Kidney (tissue), 22 donors: ENCODE data around the gene CCNT2. TPM values are rescaled to one million over a fixed set of nuclear protein-coding genes. Genes with fewer than 3 reads are reported as not detected.

Experiments
- DNase-seq, 5 donors: peaks; one replicate each; pipeline ENCODE4 v3.0.0-alpha.2; 2013 to 2020
- FAIRE-seq: peaks from 2 replicates; lab custom pipeline; 2012; peaks lifted over from hg19 to GRCh38; lab: Jason Lieb, UNC
- H3K27ac ChIP-seq, 2 donors: one replicate each; pipeline ENCODE4 v1.7.0; 2013; ENCODE audit warnings: low read depth in 2 of 2, low read length in 2 of 2, inconsistent platforms in 1 of 2
- H3K27me3 ChIP-seq: one replicate; pipeline ENCODE4 v1.7.1; 2013; ENCODE audit warnings: low read length, inconsistent platforms; ENCODE audit not compliant: control insufficient read depth, insufficient read depth
- H3K36me3 ChIP-seq, 3 donors: one replicate each; pipeline versions ENCODE4 v1.7.0 to v1.7.1; 2013; ENCODE audit warnings: low read length in 3 of 3, control low read depth in 1 of 3, inconsistent platforms in 1 of 3; ENCODE audit not compliant: insufficient read depth in 3 of 3, control insufficient read depth in 2 of 3
- H3K4me1 ChIP-seq, 3 donors: one replicate each; pipeline versions ENCODE4 v1.7.0 to v1.7.1; 2013; ENCODE audit warnings: low read length in 3 of 3, inconsistent platforms in 1 of 3, low read depth in 1 of 3; ENCODE audit not compliant: control insufficient read depth in 2 of 3, insufficient read depth in 2 of 3
- H3K4me3 ChIP-seq, 3 donors: one replicate each; pipeline versions ENCODE4 v1.7.0 to v1.8.1; 2013; ENCODE audit warnings: low read length in 3 of 3, control low read depth in 1 of 3, inconsistent platforms in 1 of 3
- H3K9ac ChIP-seq, 3 donors: one replicate each; pipeline versions ENCODE4 v1.7.0 to v1.7.1; 2013; ENCODE audit warnings: low read length in 3 of 3, control low read depth in 1 of 3, inconsistent platforms in 1 of 3
- H3K9me3 ChIP-seq, 3 donors: one replicate each; pipeline versions ENCODE4 v1.7.0 to v1.7.1; 2013; ENCODE audit warnings: low read length in 3 of 3, control low read depth in 1 of 3, inconsistent platforms in 1 of 3; ENCODE audit not compliant: control insufficient read depth in 2 of 3, insufficient read depth in 1 of 3
- intact Hi-C: fragments of 100-400 bp; cut with DNase I; formaldehyde crosslinking; loops from one replicate; pipeline ENCODE4 v1.11.1; 2022
- long read RNA-seq, 10 donors: library from polyadenylated mRNA in 1 of 10; unstranded in 1 of 10; transcript quantifications; one replicate each; pipeline ENCODE4 v2.0.0 and lab custom pipeline, GENCODE V29; 2021 to 2026
- polyA plus RNA-seq: library from polyadenylated mRNA; stranded (reverse); fragments of 350-450 nt; fragmentation: Illumina TruSeq; extraction: RNeasy Lipid Tissue Mini Kit (QIAGEN cat#74804); gene quantifications from one replicate; pipeline ENCODE4 v1.2.3, GENCODE V29; 2014; ENCODE audit warnings: low read depth, low replicate concordance; ENCODE audit not compliant: insufficient read depth
- total RNA-seq: library from RNA; stranded (reverse); fragmentation: NEBNext Ultra II Directional; extraction: Animal tissue kit (Norgen Biotek cat#: 25700); gene quantifications from one replicate; pipeline ENCODE4 v1.2.1, GENCODE V29; 2021
- TF ChIP-seq, protein P1 (sequence below): IDR thresholded peaks from 3 replicates; pipeline ENCODE4 v1.5.1; 2012; ENCODE audit warnings: mild to moderate bottlenecking, moderate library complexity, borderline replicate concordance; ENCODE audit not compliant: insufficient read depth; ENCODE audit errors: extremely low read depth
- donor health status: control.
- donor health status: control.
- donor health status: control.
- donor health status: control.
- donor health status: control.
- donor health status: DM: yes; HTN: yes; CAD: no.
- donor health status: Normal renal cell carcinoma (clear cell type).

CCNT2 gene
- total RNA-seq (42.1 TPM), polyA plus RNA-seq (7.0 TPM)
- long read RNA-seq, donor 1, full-length matches to known transcripts = 9 of 9 reads
- long read RNA-seq, donor 1, partial matches to known transcripts = 0 of 9 reads
- long read RNA-seq, donor 1, other reads (novel, unspliced or antisense) = 0 of 9 reads
- long read RNA-seq, donor 2, full-length matches to known transcripts = 12 of 12 reads
- long read RNA-seq, donor 2, partial matches to known transcripts = 0 of 12 reads
- long read RNA-seq, donor 2, other reads (novel, unspliced or antisense) = 0 of 12 reads
- long read RNA-seq, donor 3, full-length matches to known transcripts = 20 of 25 reads
- long read RNA-seq, donor 3, partial matches to known transcripts = 5 of 25 reads
- long read RNA-seq, donor 3, other reads (novel, unspliced or antisense) = 0 of 25 reads
- long read RNA-seq, donor 4, full-length matches to known transcripts = 9 of 9 reads
- long read RNA-seq, donor 4, partial matches to known transcripts = 0 of 9 reads
- long read RNA-seq, donor 4, other reads (novel, unspliced or antisense) = 0 of 9 reads
- long read RNA-seq, donor 5, full-length matches to known transcripts = 2 of 2 reads
- long read RNA-seq, donor 5, partial matches to known transcripts = 0 of 2 reads
- long read RNA-seq, donor 5, other reads (novel, unspliced or antisense) = 0 of 2 reads
- long read RNA-seq, donor 6, full-length matches to known transcripts = 22 of 22 reads
- long read RNA-seq, donor 6, partial matches to known transcripts = 0 of 22 reads
- long read RNA-seq, donor 6, other reads (novel, unspliced or antisense) = 0 of 22 reads
- long read RNA-seq, donor 7, full-length matches to known transcripts = 21 of 35 reads
- long read RNA-seq, donor 7, partial matches to known transcripts = 3 of 35 reads
- long read RNA-seq, donor 7, other reads (novel, unspliced or antisense) = 11 of 35 reads
- long read RNA-seq, donor 8, full-length matches to known transcripts = 15 of 15 reads
- long read RNA-seq, donor 8, partial matches to known transcripts = 0 of 15 reads
- long read RNA-seq, donor 8, other reads (novel, unspliced or antisense) = 0 of 15 reads
- long read RNA-seq, donor 9, full-length matches to known transcripts = 6 of 6 reads
- long read RNA-seq, donor 9, partial matches to known transcripts = 0 of 6 reads
- long read RNA-seq, donor 9, other reads (novel, unspliced or antisense) = 0 of 6 reads
- long read RNA-seq, donor 10, full-length matches to known transcripts = 7 of 29 reads
- long read RNA-seq, donor 10, partial matches to known transcripts = 22 of 29 reads
- long read RNA-seq, donor 10, other reads (novel, unspliced or antisense) = 0 of 29 reads

GRCh38 chr2:134918526-134919340 is at the start of gene CCNT2:
Gene CCNT2, plus strand, starts transcription at chr2:134918822. Its CDS starts 33 bp downstream, at chr2:134918855.
- H3K27me3 ChIP-seq = no peaks in the 10 kb centered on the region
- TF ChIP-seq, protein P1, sequence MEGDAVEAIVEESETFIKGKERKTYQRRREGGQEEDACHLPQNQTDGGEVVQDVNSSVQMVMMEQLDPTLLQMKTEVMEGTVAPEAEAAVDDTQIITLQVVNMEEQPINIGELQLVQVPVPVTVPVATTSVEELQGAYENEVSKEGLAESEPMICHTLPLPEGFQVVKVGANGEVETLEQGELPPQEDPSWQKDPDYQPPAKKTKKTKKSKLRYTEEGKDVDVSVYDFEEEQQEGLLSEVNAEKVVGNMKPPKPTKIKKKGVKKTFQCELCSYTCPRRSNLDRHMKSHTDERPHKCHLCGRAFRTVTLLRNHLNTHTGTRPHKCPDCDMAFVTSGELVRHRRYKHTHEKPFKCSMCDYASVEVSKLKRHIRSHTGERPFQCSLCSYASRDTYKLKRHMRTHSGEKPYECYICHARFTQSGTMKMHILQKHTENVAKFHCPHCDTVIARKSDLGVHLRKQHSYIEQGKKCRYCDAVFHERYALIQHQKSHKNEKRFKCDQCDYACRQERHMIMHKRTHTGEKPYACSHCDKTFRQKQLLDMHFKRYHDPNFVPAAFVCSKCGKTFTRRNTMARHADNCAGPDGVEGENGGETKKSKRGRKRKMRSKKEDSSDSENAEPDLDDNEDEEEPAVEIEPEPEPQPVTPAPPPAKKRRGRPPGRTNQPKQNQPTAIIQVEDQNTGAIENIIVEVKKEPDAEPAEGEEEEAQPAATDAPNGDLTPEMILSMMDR = no peak
- intact Hi-C loops = no loop called here
- H3K27ac ChIP-seq = peak within 1 kb of the TSS; percentile 88 to 98
- peak within 1 kb of the TSS; percentile 92 to 99 (median 98) for H3K9ac ChIP-seq
- no peaks in the 10 kb centered on the region for H3K36me3 ChIP-seq
- peaks cover 0 to 7% (median 3%) of the 10 kb centered on the region in 3 donors for H3K4me1 ChIP-seq
- peak; percentile 99 to 100 (median 100) for DNase-seq
- H3K9me3 ChIP-seq = no peaks in the 10 kb centered on the region
- peak within 1 kb of the TSS; percentile 94 to 95 (median 94) for H3K4me3 ChIP-seq
- FAIRE-seq = no peak

DNA sequence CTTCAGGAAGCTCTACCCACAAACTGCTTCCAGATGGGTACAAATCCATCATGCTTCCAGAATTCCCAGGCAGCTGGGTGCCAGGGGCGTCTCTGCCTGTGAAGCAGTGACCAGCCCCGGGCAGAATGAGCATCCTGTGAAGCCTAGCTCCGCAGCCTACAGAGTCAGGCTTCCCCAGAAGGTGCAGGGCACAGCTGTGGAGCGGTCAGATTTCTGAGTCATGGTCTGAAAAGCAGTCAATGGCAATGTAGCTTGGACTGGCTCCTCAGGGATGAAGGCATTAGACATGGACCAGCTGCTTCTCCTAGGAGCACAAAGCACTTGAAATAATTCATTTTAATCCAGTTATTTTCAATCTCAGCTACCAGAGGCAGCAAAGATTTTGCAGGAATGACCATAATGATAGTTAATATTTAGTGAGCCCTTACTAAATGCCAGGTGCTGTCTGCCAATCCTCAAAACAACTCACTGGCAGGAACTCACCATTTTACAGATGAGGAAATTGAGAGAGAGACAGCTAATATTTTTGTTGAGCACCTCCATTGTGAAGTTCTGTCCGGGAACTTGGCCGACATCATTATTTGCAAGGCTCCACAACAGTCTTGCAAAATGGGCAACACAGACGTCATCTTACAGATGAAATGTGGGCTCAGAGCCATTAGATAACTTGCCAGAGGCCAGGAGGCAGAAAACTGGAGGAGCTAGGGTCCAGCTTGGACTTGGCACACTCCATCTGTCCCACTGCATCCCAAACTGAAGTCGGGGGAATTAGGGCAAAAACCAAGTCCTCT is 48.5 kb upstream of the CCNT2 start:
- TF ChIP-seq, protein P1 = no peak
- FAIRE-seq = no peak
- peak in 1 of 5 donors; percentile 21 for DNase-seq
- Histone ChIP-seq H3K9ac (no peak overlapping the region), H3K27me3 (no peaks in the 10 kb centered on the region), H3K4me1 (no peaks in the 10 kb centered on the region), H3K36me3 (peaks cover 0 to 27% (median 2%) of the 10 kb centered on the region in 3 donors), H3K27ac (no peak overlapping the region), H3K9me3 (no peaks in the 10 kb centered on the region), H3K4me3 (no peak overlapping the region)
- intact Hi-C loops = no loop called here
